H7 (cell line): ENCODE data around the gene RET. TPM values are rescaled to one million over a fixed set of nuclear protein-coding genes. Genes with fewer than 3 reads are reported as not detected.
A peak's percentile ranks its signal among the peaks of the same experiment; 100 is the strongest.

Source experiments
- DNase-seq: peaks from one replicate; pipeline ENCODE4 v3.0.0; 2012
- H3K27me3 ChIP-seq: 2 replicates; pipeline ENCODE4 v1.6.0; 2011; ENCODE audit warnings: mild to moderate bottlenecking, low read length; ENCODE audit not compliant: control insufficient read depth, insufficient read depth
- H3K36me3 ChIP-seq: replicated peaks from 2 replicates; pipeline ENCODE4 v1.5.1; 2011; ENCODE audit warnings: low read length; ENCODE audit not compliant: control insufficient read depth, insufficient read depth
- H3K4me3 ChIP-seq: 2 replicates; pipeline ENCODE4 v1.5.1; 2011; ENCODE audit warnings: low read depth, mild to moderate bottlenecking, control low read depth, low read length, moderate library complexity; ENCODE audit not compliant: insufficient read depth
- total RNA-seq: library from RNA; depleted of rRNA; stranded (reverse); fragments of >200 nt; shearing (Covaris generic); gene quantifications from 2 replicates; pipeline ENCODE4 v1.2.3, GENCODE V29; 2014

Gene RET
- total RNA-seq, 1 experiment from 2014 or later: 16.0 TPM

GRCh38 chr10:43126759-43127424 lies 50.0 kb downstream of the RET start:
- Histone ChIP-seq H3K27me3 (no peaks in the 10 kb centered on the region), H3K36me3 (no peaks in the 10 kb centered on the region), H3K4me3 (no peak overlapping the region)
- DNase-seq: peak; percentile 55

GRCh38 chr10:43127442-43127841 lies 50.6 kb downstream of the RET start:
- DNase-seq: no peak
- no peaks in the 10 kb centered on the region for H3K27me3 ChIP-seq
- H3K36me3 ChIP-seq: no peaks in the 10 kb centered on the region
- no peak overlapping the region for H3K4me3 ChIP-seq

DNA sequence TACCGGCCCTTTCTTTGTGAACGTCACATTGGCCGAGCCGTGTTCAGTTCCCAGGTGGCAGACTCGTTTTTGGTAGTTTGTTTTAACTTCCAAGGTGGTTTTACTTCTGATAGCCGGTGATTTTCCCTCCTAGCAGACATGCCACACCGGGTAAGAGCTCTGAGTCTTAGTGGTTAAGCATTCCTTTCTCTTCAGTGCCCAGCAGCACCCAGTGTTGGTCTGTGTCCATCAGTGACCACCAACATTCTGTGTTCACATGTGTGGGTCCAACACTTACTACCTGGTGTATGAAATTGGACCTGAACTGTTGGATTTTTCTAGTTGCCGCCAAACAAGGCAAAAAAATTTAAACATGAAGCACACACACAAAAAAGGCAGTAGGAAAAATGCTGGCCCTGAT lies 51.5 kb downstream of the RET start:
- no peak for DNase-seq
- no peak overlapping the region for H3K4me3 ChIP-seq
- no peaks in the 10 kb centered on the region for H3K27me3 ChIP-seq
- H3K36me3 ChIP-seq: no peaks in the 10 kb centered on the region

GRCh38 chr10:43128958-43129706 lies 52.3 kb downstream of the RET start:
- Histone ChIP-seq H3K27me3 (no peaks in the 10 kb centered on the region), H3K4me3 (no peak overlapping the region), H3K36me3 (no peaks in the 10 kb centered on the region)
- DNase-seq: peak; percentile 37

DNA sequence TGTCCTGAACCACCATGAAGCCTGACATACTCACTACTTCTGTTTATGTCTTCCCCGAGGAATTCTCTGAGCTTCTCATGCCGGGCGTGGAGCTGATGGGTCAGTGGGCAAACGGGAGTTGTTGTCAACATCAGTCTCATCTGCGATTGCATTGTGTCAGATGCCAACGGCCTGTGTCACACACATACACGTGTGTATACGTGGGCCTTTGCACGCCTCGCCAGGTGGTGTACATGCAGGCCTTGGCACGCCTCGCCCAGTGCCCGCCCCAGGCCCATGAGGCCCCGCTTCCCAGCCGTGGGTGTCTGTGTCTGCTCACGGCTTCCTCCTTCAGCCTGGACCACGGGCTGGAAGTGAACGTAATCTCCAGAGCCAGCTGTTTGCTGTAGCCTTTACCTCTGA lies 53.9 kb downstream of the RET start:
- DNase-seq: peak; percentile 42

GRCh38 chr10:43131256-43131655 lies 54.4 kb downstream of the RET start:
- DNase-seq: no peak
- Histone ChIP-seq H3K36me3 (no peaks in the 10 kb centered on the region), H3K4me3 (no peak overlapping the region), H3K27me3 (no peaks in the 10 kb centered on the region)

More for the DNA sequence above, 53.9 kb downstream of the RET start:
- Histone ChIP-seq H3K4me3 (no peak overlapping the region), H3K27me3 (no peaks in the 10 kb centered on the region), H3K36me3 (no peaks in the 10 kb centered on the region)

- no peak for DNase-seq
- H3K27me3 ChIP-seq: no peaks in the 10 kb centered on the region
- H3K4me3 ChIP-seq: no peak overlapping the region
- no peaks in the 10 kb centered on the region for H3K36me3 ChIP-seq
Observed at GRCh38 chr10:43131906-43132305, 55.0 kb downstream of the RET start.

DNA sequence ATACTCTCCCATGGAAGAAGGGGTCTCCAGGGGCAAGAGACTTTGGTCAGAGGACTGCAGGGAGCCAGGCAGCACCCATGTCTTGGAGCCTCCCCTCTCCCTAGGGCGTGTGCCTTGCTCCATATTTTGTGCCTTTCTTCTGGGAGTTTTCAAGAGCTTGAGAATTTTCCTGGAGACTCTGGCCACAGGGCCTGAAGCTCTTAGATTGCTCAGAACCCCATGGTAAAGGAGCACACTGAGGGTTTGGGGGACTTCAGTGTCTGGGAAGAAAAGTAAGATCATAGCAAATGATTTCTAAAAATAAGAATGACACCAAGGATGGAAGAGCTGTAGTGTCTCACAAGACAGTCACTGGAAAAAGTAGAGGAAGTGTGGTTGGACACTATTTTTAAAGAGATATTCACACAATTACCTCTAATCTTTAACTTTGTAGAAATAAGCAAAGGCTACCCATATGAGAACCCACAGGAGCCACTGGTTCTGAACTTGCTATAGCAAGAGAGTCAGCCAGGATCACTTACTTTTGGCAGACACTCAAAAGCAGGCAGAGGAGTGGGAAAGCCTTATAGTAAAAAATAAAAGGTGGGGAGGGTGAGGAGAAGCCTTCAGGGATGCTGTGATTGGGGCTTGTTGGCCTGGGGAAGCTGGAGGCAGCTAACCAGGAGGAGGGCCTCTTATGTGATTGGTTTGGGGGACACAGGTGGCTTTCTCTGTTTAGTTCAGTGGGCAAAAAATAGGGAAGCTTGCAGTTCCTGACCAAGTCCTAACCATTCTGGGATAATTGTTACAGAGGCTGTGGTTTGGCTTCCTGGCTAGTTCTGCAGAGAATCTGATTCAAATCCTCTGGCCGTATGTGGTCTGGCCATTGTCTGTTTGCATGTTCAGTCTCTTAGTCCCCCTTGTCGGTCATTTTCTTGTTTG lies 56.3 kb downstream of the RET start:
- Histone ChIP-seq H3K4me3 (no peak overlapping the region), H3K36me3 (no peaks in the 10 kb centered on the region), H3K27me3 (peaks cover 9% of the 10 kb centered on the region)
- no peak for DNase-seq

DNA sequence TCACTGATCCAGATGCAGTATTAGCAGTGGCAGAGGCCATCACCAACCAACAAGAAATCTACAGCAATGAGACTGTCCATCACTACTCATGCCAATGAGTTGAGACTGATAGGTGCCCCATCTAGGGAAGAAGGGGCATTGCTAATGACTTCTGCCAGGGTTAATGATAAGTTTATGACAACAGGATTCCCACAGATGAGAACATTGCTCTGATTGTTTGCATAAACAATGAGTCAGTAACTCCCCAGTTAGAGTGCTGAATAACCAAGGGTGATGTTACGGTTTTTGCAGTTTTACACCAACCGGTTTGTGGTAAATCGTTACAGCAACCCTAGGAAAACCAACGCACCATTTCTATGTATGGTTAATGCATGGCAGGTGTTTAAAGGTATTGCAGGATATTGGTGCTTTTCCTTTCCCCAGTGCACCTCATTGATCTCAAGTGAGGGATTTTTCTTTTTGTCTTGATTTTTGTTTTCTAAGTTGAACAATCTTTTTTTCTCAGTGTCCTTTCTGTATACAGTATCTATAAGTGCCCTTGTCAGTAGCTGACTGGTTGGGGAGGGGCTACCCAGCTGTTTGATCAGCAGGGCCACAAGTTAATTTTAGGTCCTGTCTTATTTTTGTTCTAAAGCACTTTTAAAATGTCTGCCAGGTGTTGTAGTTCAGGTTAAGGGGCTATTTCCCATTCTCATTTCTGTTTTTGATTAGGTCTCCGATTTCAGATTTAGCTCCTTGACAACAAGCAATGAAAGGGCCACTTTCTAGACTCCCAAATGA lies 57.4 kb downstream of the RET start:
- H3K27me3 ChIP-seq: peaks cover 9% of the 10 kb centered on the region
- no peak overlapping the region for H3K4me3 ChIP-seq
- no peaks in the 10 kb centered on the region for H3K36me3 ChIP-seq
- no peak for DNase-seq

DNA sequence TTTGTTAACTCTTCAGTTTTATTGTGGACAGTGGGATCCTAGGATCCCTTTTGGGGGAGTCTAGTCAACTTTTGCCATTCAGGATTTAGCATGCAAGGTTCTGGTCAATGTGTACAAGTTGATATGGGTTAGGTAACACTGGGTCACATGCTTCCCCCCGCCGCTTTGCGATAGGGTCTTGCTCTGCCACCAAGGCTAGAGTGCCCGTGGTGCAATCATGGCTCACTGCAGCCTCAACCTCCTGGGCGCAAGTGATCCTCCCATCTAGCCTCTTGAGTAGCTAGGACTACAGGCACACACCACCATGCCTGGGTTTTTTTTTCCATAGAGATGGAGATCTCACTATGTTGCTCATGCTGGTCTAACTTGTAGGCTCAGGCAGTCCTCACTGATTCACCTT lies 58.2 kb downstream of the RET start:
- no peak for DNase-seq
- Histone ChIP-seq H3K4me3 (no peak overlapping the region), H3K27me3 (peaks cover 9% of the 10 kb centered on the region), H3K36me3 (no peaks in the 10 kb centered on the region)

- no peak for DNase-seq
- Histone ChIP-seq H3K27me3 (peaks cover 9% of the 10 kb centered on the region), H3K4me3 (no peak overlapping the region), H3K36me3 (no peaks in the 10 kb centered on the region)
Observed at GRCh38 chr10:43135656-43136055, 58.8 kb downstream of the RET start.

GRCh38 chr10:43136432-43136831 lies 59.6 kb downstream of the RET start:
- peaks cover 9% of the 10 kb centered on the region for H3K27me3 ChIP-seq
- DNase-seq: no peak
- H3K36me3 ChIP-seq: no peaks in the 10 kb centered on the region
- H3K4me3 ChIP-seq: no peak overlapping the region

DNA sequence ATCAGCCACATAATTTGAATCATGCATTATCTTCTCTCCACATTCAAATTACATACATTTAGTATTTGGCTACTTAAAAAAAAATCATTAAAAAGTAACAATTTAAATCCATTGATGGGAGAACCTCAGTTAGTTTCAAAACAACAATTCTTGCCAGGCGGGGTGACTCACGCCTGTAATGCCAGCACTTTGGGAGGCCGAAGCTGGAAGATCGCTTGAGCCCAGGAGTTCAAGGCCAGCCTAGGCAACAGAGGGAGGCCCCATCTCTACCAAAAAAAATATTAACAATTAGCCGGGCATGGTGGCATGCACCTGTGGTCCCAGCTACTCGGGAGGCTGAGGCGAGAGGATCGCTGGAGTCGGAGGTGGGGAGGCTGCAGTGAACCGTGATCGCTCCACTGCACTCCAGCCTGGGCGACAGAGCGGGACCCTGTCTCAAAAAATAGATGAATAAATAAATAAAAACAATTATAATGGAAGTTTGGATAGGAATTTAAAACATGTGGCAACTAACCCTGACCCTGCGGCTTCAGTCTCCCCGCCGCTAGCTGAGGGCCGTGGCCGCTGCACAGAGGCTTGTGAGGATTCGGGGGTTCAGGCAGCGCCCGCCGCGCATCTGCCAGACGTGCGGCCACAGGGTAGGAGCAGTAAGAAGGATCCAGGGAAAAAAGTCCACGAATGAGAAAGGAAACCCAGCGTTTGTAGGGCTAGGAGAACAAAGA lies 60.3 kb downstream of the RET start:
- H3K27me3 ChIP-seq: peaks cover 9% of the 10 kb centered on the region
- peak overlapping the region; percentile 87 for H3K4me3 ChIP-seq
- no peaks in the 10 kb centered on the region for H3K36me3 ChIP-seq
- no peak for DNase-seq

DNA sequence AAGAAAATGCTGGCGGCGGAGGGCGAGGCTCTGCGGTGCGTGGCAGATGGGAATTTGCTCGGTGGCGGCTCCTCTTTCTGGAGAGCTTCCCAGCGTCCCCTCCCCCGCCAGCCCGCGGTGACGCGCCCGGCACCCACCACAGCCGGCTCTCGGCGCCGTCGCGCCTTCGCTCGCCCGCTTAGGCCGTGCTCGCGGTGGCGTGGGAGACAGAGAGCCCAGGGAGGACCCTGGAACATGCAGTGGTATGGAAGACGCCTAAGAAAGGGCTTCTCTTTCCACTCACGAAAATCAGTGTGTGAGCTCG lies 60.8 kb downstream of the RET start:
- DNase-seq: peak; percentile 90

More for the DNA sequence above, 60.8 kb downstream of the RET start:
- Histone ChIP-seq H3K36me3 (no peaks in the 10 kb centered on the region), H3K4me3 (peak overlapping the region; percentile 87), H3K27me3 (peaks cover 9% of the 10 kb centered on the region)
